Mesenchymal stem cell (in vitro differentiated cells and primary cell): Measurements from ENCODE around the gene AQP12A.

Experiments
- DNase-seq: peaks from one replicate; pipeline ENCODE4 v3.0.0-alpha.2; 2013
- H2AFZ ChIP-seq: one replicate; pipeline ENCODE4 v1.6.1; 2013; ENCODE audit warnings: low read depth, mild to moderate bottlenecking, control low read depth, inconsistent platforms, low read length, moderate library complexity
- H2AK5ac ChIP-seq: 2 replicates; pipeline ENCODE4 v1.6.1; 2013; ENCODE audit warnings: low read length, moderate library complexity, mild to moderate bottlenecking, inconsistent platforms; ENCODE audit not compliant: severe bottlenecking
- H2BK120ac ChIP-seq: one replicate; pipeline ENCODE4 v1.6.1; 2013; ENCODE audit warnings: low read depth, mild to moderate bottlenecking, inconsistent platforms, low read length, moderate library complexity
- H2BK12ac ChIP-seq, 2 experiments: one replicate each; pipeline ENCODE4 v1.6.1; 2013; ENCODE audit warnings: inconsistent platforms in 2 of 2, low read length in 2 of 2, mild to moderate bottlenecking in 2 of 2, moderate library complexity in 2 of 2, control low read depth in 1 of 2
- H2BK15ac ChIP-seq: one replicate; pipeline ENCODE4 v1.6.1; 2013; ENCODE audit warnings: mild to moderate bottlenecking, low read depth, inconsistent platforms; ENCODE audit not compliant: poor library complexity, severe bottlenecking
- H2BK5ac ChIP-seq: 2 replicates; pipeline ENCODE4 v1.6.1; 2013; ENCODE audit warnings: low read depth, mild to moderate bottlenecking, low read length, control low read depth, inconsistent platforms; ENCODE audit not compliant: poor library complexity, severe bottlenecking
- H3K14ac ChIP-seq, 2 experiments: one replicate each; pipeline ENCODE4 v1.6.1; 2013; ENCODE audit warnings: inconsistent platforms in 2 of 2, low read length in 2 of 2, control low read depth in 1 of 2, mild to moderate bottlenecking in 1 of 2, moderate library complexity in 1 of 2
- H3K18ac ChIP-seq, 2 experiments: one replicate each; pipeline ENCODE4 v1.6.1; 2013; ENCODE audit warnings: inconsistent platforms in 2 of 2, low read length in 2 of 2, control low read depth in 1 of 2, low read depth in 1 of 2, mild to moderate bottlenecking in 1 of 2
- H3K23ac ChIP-seq, 2 experiments: one replicate each; pipeline ENCODE4 v1.6.1; 2013; ENCODE audit warnings: inconsistent platforms in 2 of 2, low read length in 2 of 2, mild to moderate bottlenecking in 2 of 2, moderate library complexity in 2 of 2, control low read depth in 1 of 2
- H3K27ac ChIP-seq: 2 replicates; pipeline ENCODE4 v1.5.1; 2013; ENCODE audit warnings: mild to moderate bottlenecking, moderate library complexity, low read length, control low read depth, inconsistent platforms; ENCODE audit not compliant: poor library complexity, severe bottlenecking
- H3K27me3 ChIP-seq, 2 experiments: 2 replicates each; pipeline versions ENCODE4 v1.6.1 to v1.7.0; 2013; ENCODE audit warnings: low read length in 2 of 2, mild to moderate bottlenecking in 2 of 2, moderate library complexity in 2 of 2, control low read depth in 1 of 2, inconsistent platforms in 1 of 2; ENCODE audit not compliant: control insufficient read depth in 1 of 2, insufficient read depth in 1 of 2
- H3K36me3 ChIP-seq, 2 experiments: 2 replicates each; pipeline versions ENCODE4 v1.6.1 to v1.7.0; 2013; ENCODE audit warnings: low read length in 2 of 2, control low read depth in 1 of 2, inconsistent platforms in 1 of 2, low read depth in 1 of 2, mild to moderate bottlenecking in 1 of 2; ENCODE audit not compliant: insufficient read depth in 2 of 2, control insufficient read depth in 1 of 2
- H3K4ac ChIP-seq, 2 experiments: one replicate each; pipeline ENCODE4 v1.6.1; 2013; ENCODE audit warnings: inconsistent platforms in 2 of 2, low read length in 2 of 2, mild to moderate bottlenecking in 2 of 2, moderate library complexity in 2 of 2, control low read depth in 1 of 2, low read depth in 1 of 2
- H3K4me1 ChIP-seq: 2 replicates; pipeline ENCODE4 v1.6.1; 2013; ENCODE audit warnings: low read depth, low read length, control low read depth; ENCODE audit not compliant: control insufficient read depth, insufficient read depth
- H3K4me2 ChIP-seq: 2 replicates; pipeline ENCODE4 v1.6.1; 2013; ENCODE audit warnings: low read length, mild to moderate bottlenecking, inconsistent platforms; ENCODE audit not compliant: poor library complexity, severe bottlenecking
- H3K4me3 ChIP-seq, 2 experiments: 2 replicates each; pipeline versions ENCODE4 v1.5.1 to v1.7.0; 2013; ENCODE audit warnings: low read length in 2 of 2, mild to moderate bottlenecking in 2 of 2, control low read depth in 1 of 2, low read depth in 1 of 2; ENCODE audit not compliant: insufficient read depth in 1 of 2
- H3K79me1 ChIP-seq: replicated peaks from 2 replicates; pipeline ENCODE4 v1.6.1; 2013; ENCODE audit warnings: mild to moderate bottlenecking, control low read depth, low read length, inconsistent platforms; ENCODE audit not compliant: poor library complexity, severe bottlenecking
- H3K9ac ChIP-seq: 2 replicates; pipeline ENCODE4 v1.7.0; 2013; ENCODE audit warnings: mild to moderate bottlenecking, low read length, moderate library complexity
- H3K9me3 ChIP-seq: 2 replicates; pipeline ENCODE4 v1.7.0; 2013; ENCODE audit warnings: mild to moderate bottlenecking, low read length; ENCODE audit not compliant: control insufficient read depth
- H4K8ac ChIP-seq: one replicate; pipeline ENCODE4 v1.6.1; 2013; ENCODE audit warnings: inconsistent platforms, mild to moderate bottlenecking, low read length, moderate library complexity
- H4K91ac ChIP-seq: one replicate; pipeline ENCODE4 v1.6.1; 2013; ENCODE audit warnings: mild to moderate bottlenecking, low read length, inconsistent platforms
- WGBS: methylation state at CpG from one replicate; pipeline ENCODE4 v1.1.7; 2013; ENCODE audit warnings: mixed read lengths; 5-methylcytosine and 5-hydroxymethylcytosine counted together

AQP12A gene

DNA sequence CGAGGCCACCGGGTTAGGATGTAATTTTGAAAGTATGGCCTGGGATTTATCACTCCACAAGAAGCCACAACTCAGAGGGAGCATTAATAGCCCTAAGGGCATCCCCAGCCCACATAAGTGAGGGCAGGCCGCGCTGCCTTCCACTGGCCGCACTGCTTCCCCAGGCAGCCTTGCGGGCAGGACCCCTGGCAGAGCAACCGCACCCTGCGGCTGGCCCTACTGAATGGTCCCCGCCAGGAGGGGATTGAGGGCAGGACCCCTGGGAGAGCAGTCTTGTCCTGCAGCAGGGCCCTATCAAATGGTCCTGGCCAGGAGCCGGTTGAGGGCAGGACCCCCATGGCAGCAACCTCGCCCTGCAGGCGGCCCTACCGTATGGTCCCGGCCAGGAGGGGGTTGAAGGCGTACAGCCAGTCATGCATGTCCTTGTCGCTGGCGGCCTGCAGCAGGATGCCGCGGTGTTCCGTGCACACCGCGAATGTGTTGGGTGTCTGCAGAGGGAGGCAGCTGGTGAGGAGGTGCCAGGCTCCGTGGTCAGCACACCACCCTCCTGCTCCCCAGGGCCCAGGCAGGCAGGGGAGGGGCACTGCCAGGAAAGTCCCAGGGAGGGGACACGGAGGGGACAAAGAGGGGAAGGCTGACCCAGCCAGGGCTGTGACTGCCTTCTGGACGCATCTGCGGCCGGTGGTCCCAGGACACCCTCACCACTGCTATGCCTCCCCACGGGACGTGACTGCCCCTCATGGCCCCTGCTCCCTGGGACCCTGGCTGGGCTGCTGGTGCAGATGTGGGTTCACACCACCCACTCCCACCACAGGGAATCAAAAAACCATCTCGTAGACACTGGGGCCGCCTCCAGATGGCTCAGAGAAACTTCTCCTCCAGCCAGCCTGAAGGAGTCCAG lies 26.3 kb downstream of the AQP12A start:
- WGBS, result 94% methylated on average over 29 of the region's 31 CpGs
- H4K91ac ChIP-seq, result no peak overlapping the region
- no peak overlapping the region for H3K9ac ChIP-seq

DNA sequence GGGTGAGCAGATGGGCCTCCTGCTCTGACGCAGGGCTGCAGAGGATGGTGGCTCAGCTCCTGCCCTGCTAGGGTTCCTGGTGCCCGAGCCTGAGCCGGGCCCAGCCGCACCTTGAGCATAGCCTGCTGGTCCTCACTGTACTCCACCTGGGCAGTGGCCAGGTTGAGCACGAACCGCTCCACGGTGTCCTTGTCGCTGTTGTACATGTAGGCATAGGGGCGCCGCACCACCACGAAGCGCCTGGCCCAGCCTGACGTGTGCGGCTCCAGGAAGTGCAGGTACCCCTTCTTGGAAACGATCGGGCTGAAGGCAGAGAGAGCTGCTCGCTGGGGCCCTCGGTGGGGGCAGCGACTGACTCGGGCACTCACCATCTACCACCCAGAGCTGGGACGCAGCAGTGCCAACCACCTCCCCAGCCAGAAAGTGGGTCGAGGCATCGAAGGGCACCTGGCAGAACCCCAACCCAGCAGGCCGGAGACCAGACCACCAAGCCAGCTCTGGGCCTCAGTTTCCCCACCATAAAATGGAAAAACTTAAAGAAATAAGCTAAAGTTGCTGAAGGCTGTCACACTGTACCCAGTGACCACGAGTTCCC lies 27.3 kb downstream of the AQP12A start:
- Histone ChIP-seq H4K91ac (no peak overlapping the region), H3K9me3 (no peaks in the 10 kb centered on the region), H3K36me3 (no peaks in the 10 kb centered on the region), H2AK5ac (no peak overlapping the region), H3K79me1 (no peaks in the 10 kb centered on the region), H3K27me3 (peaks cover 0 to 74% of the 10 kb centered on the region in 2 experiments), H4K8ac (no peak overlapping the region), H3K9ac (no peak overlapping the region), H2BK12ac (no peak overlapping the region), H3K4me1 (no peaks in the 10 kb centered on the region), H3K23ac (no peak overlapping the region), H3K4me2 (no peak overlapping the region), H3K4me3 (no peak overlapping the region), H3K4ac (no peak overlapping the region), H2AFZ (no peak overlapping the region), H3K14ac (no peak overlapping the region), H3K27ac (no peak overlapping the region), H2BK120ac (no peak overlapping the region), H3K18ac (no peak overlapping the region), H2BK15ac (no peak overlapping the region), H2BK5ac (no peak overlapping the region)
- WGBS, result 94% methylated on average over 25 of the region's 25 CpGs
- DNase-seq, result no peak

More for the DNA sequence above, 26.3 kb downstream of the AQP12A start:
- H2AK5ac ChIP-seq, result no peak overlapping the region
- H3K9me3 ChIP-seq, result no peaks in the 10 kb centered on the region
- H3K4me2 ChIP-seq, result no peak overlapping the region
- no peak overlapping the region for H2BK15ac ChIP-seq
- H2BK12ac ChIP-seq, result no peak overlapping the region
- no peak overlapping the region for H3K4me3 ChIP-seq
- no peaks in the 10 kb centered on the region for H3K4me1 ChIP-seq
- no peak overlapping the region for H4K8ac ChIP-seq
- no peak for DNase-seq
- H2AFZ ChIP-seq, result no peak overlapping the region
- no peak overlapping the region for H3K23ac ChIP-seq
- H3K27ac ChIP-seq, result no peak overlapping the region
- H3K27me3 ChIP-seq, result peaks cover 6 to 79% of the 10 kb centered on the region in 2 experiments
- no peak overlapping the region for H3K4ac ChIP-seq
- H3K14ac ChIP-seq, result no peak overlapping the region
- H3K18ac ChIP-seq, result no peak overlapping the region
- no peak overlapping the region for H2BK120ac ChIP-seq
- H3K36me3 ChIP-seq, result no peaks in the 10 kb centered on the region
- H3K79me1 ChIP-seq, result no peaks in the 10 kb centered on the region
- no peak overlapping the region for H2BK5ac ChIP-seq

DNA sequence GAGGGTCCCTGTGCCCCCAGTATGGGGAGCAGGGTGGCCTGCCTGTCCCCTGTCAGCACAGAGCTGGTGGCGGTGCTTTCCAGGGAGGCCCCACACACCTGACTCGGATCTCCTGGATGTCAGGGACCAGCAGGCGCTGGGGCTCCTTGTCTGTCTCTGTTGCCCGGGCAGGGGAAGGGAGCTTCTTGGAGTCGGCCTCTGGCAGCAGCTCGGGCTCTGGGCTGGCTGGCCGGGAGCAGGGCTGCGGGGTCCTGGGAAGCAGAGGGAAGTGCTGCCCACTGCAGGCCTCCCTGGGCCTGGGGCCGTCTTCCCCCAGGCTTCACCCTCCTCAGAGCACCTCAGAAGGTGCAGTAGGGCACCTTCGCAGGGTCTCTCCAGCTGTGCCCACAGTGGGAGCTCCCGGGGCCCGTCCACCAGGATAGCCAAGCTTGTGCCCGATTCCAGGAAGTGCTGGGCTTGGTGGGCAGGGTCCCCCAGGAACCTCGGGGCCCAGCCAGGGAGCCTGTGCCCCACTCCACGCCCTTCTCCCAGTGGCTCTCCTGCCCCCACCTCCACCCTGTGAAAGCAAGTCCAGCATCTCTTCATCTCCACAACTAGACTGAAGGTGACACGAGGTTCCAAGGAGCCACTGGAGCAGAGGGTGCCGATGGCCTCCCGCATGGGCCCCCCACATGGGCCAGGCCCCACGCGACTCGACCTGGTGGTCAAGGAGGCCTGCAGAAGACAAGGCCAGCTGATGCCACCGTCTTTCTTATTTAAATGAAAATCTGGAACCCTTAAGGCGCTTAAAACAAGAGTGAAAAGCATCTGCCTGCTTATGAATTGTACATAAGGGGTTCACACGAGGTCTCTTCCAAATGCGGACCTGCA lies 28.2 kb downstream of the AQP12A start:
- Histone ChIP-seq H3K9me3 (no peaks in the 10 kb centered on the region), H4K91ac (no peak overlapping the region), H2BK120ac (no peak overlapping the region), H3K79me1 (no peaks in the 10 kb centered on the region), H2BK12ac (no peak overlapping the region), H3K9ac (no peak overlapping the region), H3K4me3 (no peak overlapping the region), H3K27ac (no peak overlapping the region), H3K4me1 (no peaks in the 10 kb centered on the region), H3K4me2 (no peak overlapping the region), H3K23ac (no peak overlapping the region), H3K14ac (no peak overlapping the region), H3K4ac (no peak overlapping the region), H2BK15ac (no peak overlapping the region), H3K18ac (no peak overlapping the region), H3K36me3 (no peaks in the 10 kb centered on the region), H2AK5ac (no peak overlapping the region), H2AFZ (no peak overlapping the region), H3K27me3 (peaks cover 0 to 72% of the 10 kb centered on the region in 2 experiments), H2BK5ac (no peak overlapping the region), H4K8ac (no peak overlapping the region)
- DNase-seq, result no peak
- WGBS, result 85% methylated on average over 25 of the region's 25 CpGs
